K562 (cell line): ENCODE results near the gene COL15A1.
A peak's percentile ranks its signal among the peaks of the same experiment; 100 is the strongest.

Source experiments
- DACH1 ChIP-seq: fragments of 450-650 bp; IDR thresholded peaks from 2 replicates; pipeline ENCODE4 v1.6.1; 2018; ENCODE audit not compliant: partially characterized antibody
- LCOR ChIP-seq: sonication (generic); formaldehyde crosslinking; IDR thresholded peaks from 2 replicates; pipeline ENCODE4 v1.8.0; 2022; ENCODE audit warnings: mild to moderate bottlenecking, missing genetic modification reagents
- POLR2A ChIP-seq: fragments of 450-650 bp; conservative IDR thresholded peaks from 2 replicates; pipeline ENCODE4 v1.6.1; 2016
- STAG1 ChIP-seq: sonication (generic); formaldehyde crosslinking; IDR thresholded peaks from 2 replicates; pipeline ENCODE4 v1.5.0; 2020; ENCODE audit warnings: missing genetic modification reagents, borderline replicate concordance
- ZNF263 ChIP-seq: sonication (generic); formaldehyde crosslinking; IDR thresholded peaks from 2 replicates; pipeline ENCODE4 v1.8.0; 2022; ENCODE audit warnings: mild to moderate bottlenecking, missing genetic modification reagents, borderline replicate concordance
- ZNF589 ChIP-seq: fragments of 200-800 bp; sonication (Bioruptor generic); IDR thresholded peaks from 2 replicates; pipeline ENCODE4 v1.6.1; 2016; ENCODE audit warnings: low read depth, missing genetic modification characterization, missing compliant biosample characterization
- TF ChIP-seq, protein P1 (sequence below): sonication (generic); formaldehyde crosslinking; IDR thresholded peaks from 2 replicates; pipeline ENCODE4 v1.5.0; 2020; ENCODE audit warnings: missing genetic modification reagents
- TF ChIP-seq, protein P2 (sequence below), 3 experiments: IDR thresholded peaks in 2 of 3; conservative IDR thresholded peaks in 1 of 3; 2 replicates each; pipeline ENCODE4 v1.5.1; 2011 to 2012; ENCODE audit warnings: low read length in 3 of 3, mild to moderate bottlenecking in 3 of 3, control low read depth in 2 of 3, improper control_type of control experiment in 1 of 3, inconsistent platforms in 1 of 3, low read depth in 1 of 3, mixed read lengths in 1 of 3, moderate library complexity in 1 of 3; ENCODE audit not compliant: insufficient read depth in 2 of 3
- TF ChIP-seq, protein P3 (sequence below): fragments of 450-650 bp; IDR thresholded peaks from 2 replicates; pipeline ENCODE4 v1.6.1; 2017; ENCODE audit warnings: mild to moderate bottlenecking, moderate library complexity
- TF ChIP-seq, protein P4 (sequence below), 2 experiments: fragments of 450-650 bp in 1 of 2; sonication (generic) in 1 of 2; formaldehyde crosslinking; conservative IDR thresholded peaks; 2 replicates each; pipeline versions ENCODE4 v1.4.0 to v1.8.1; 2020 to 2022; ENCODE audit warnings: mild to moderate bottlenecking in 1 of 2, missing genetic modification reagents in 1 of 2

DNA sequence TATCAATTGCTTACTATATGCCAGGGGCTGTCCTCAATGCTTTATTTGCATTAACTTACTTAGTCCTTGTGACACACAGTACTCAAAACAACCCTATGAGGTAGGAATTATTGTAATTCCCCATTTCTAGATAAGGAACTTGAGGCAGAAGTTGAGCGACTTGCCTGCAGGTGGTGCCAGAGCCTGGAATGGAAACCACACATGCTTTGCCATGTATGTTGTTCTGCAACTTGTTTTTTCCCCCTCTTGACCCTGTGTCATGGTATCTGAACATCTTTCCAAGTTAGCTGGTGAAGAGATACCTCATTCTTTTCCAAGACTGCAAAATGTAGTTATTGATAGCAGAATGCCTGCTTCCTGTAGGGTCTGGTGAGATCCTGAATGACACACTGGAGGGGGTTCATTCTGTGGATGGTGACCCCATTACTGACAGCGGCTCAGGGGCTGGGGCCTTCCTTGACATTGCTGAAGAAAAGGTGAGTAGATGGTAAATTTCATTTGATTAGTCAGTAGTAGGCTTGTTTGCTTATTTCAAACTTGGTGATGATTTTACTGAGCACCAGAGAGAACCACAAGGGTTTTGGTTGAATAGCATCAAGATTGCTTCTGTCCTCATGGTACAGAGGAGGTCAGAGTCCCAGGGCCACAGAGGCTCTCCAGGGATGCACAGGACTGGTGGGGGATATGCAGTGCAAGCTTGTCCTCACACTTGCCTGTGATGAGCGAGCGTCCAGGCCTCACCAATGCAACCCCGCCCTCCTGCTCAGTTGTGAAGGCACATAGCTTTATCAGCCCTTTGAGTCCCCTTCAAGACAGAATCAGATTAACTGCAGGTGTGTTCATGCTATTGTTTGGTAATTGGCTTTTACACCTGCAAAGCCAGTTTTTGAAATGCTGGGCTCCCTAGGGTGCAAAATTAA, 57.0 kb downstream of the COL15A1 start:
- TF ChIP-seq ZNF589 (CRISPR knock-in tag) (no peak), POLR2A (no peak), ZNF263 (CRISPR knock-in tag) (no peak), LCOR (CRISPR knock-in tag) (no peak), STAG1 (CRISPR knock-in tag) (peak; percentile 76; the same call in 1 of the 2 replicates), DACH1 (no peak)
- TF ChIP-seq, protein P1, sequence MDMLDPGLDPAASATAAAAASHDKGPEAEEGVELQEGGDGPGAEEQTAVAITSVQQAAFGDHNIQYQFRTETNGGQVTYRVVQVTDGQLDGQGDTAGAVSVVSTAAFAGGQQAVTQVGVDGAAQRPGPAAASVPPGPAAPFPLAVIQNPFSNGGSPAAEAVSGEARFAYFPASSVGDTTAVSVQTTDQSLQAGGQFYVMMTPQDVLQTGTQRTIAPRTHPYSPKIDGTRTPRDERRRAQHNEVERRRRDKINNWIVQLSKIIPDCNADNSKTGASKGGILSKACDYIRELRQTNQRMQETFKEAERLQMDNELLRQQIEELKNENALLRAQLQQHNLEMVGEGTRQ (CRISPR knock-in tag), result no peak
- TF ChIP-seq, protein P2, sequence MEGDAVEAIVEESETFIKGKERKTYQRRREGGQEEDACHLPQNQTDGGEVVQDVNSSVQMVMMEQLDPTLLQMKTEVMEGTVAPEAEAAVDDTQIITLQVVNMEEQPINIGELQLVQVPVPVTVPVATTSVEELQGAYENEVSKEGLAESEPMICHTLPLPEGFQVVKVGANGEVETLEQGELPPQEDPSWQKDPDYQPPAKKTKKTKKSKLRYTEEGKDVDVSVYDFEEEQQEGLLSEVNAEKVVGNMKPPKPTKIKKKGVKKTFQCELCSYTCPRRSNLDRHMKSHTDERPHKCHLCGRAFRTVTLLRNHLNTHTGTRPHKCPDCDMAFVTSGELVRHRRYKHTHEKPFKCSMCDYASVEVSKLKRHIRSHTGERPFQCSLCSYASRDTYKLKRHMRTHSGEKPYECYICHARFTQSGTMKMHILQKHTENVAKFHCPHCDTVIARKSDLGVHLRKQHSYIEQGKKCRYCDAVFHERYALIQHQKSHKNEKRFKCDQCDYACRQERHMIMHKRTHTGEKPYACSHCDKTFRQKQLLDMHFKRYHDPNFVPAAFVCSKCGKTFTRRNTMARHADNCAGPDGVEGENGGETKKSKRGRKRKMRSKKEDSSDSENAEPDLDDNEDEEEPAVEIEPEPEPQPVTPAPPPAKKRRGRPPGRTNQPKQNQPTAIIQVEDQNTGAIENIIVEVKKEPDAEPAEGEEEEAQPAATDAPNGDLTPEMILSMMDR (IDR thresholded peaks at IDR 0.05 in 2 of 3, conservative IDR thresholded peaks at IDR 0.05 in 1 of 3; ENCODE audit: insufficient read depth in 2 of 3, low read depth in 1 of 3, low read length in 3 of 3), result peak; percentile 81 to 89 (median 83)
- TF ChIP-seq, protein P3, sequence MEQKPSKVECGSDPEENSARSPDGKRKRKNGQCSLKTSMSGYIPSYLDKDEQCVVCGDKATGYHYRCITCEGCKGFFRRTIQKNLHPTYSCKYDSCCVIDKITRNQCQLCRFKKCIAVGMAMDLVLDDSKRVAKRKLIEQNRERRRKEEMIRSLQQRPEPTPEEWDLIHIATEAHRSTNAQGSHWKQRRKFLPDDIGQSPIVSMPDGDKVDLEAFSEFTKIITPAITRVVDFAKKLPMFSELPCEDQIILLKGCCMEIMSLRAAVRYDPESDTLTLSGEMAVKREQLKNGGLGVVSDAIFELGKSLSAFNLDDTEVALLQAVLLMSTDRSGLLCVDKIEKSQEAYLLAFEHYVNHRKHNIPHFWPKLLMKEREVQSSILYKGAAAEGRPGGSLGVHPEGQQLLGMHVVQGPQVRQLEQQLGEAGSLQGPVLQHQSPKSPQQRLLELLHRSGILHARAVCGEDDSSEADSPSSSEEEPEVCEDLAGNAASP, result no peak
- TF ChIP-seq, protein P4, sequence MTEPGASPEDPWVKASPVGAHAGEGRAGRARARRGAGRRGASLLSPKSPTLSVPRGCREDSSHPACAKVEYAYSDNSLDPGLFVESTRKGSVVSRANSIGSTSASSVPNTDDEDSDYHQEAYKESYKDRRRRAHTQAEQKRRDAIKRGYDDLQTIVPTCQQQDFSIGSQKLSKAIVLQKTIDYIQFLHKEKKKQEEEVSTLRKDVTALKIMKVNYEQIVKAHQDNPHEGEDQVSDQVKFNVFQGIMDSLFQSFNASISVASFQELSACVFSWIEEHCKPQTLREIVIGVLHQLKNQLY (CRISPR knock-in tag; conservative IDR thresholded peaks at IDR 0.05), result no peak
